22Rv1 (cell line): ENCODE measurements around the gene RBM7.

Source experiments
- CTCF ChIP-seq: fragments of 450-650 bp; IDR thresholded peaks from 2 replicates; pipeline ENCODE4 v1.5.1; 2017; ENCODE audit warnings: mild to moderate bottlenecking
- ZFX ChIP-seq: fragments of 450-650 bp; IDR thresholded peaks from 2 replicates; pipeline ENCODE4 v1.6.1; 2017; ENCODE audit warnings: antibody characterized with exemption, borderline replicate concordance

GRCh38 chr11:114359342-114359741, 41.1 kb upstream of the RBM7 start:
- TF ChIP-seq CTCF (no peak), ZFX (no peak)
